OCI-LY7 (cell line): ENCODE data around the gene ERCC1. TPM values are rescaled to one million over a fixed set of nuclear protein-coding genes. Genes with fewer than 3 reads are reported as not detected.

ENCODE experiments used
- BruUV-seq: library from RNA; stranded (reverse); fragments of 400-500 nt; replicated peaks from 2 replicates; lab custom pipeline; 2021; lab: Mats Ljungman, UMichigan
- CTCF ChIA-PET: fragments of 300-600 bp; sonication (Branson Sonifier 250); formaldehyde crosslinking; loops from one replicate; lab custom pipeline; 2022; ENCODE audit warnings: antibody characterized with exemption; ENCODE audit not compliant: unreplicated experiment; lab: Charles Lee
- POLR2A ChIA-PET: fragments of 300-600 bp; sonication (Branson Sonifier 250); formaldehyde crosslinking; loops from one replicate; lab custom pipeline; 2022; ENCODE audit warnings: antibody characterized with exemption; lab: Charles Lee
- DNase-seq: peaks from one replicate; pipeline ENCODE4 v3.0.0-alpha.2; 2015; ENCODE audit warnings: low spot score
- H2AFZ ChIP-seq: fragments of 200-600 bp; sonication (generic), shearing (Covaris generic); 2 replicates; pipeline ENCODE4 v1.6.1; 2014; ENCODE audit warnings: mild to moderate bottlenecking, antibody characterized with exemption, low read length, moderate library complexity
- H3K27ac ChIP-seq: fragments of 200-600 bp; sonication (generic); 2 replicates; pipeline ENCODE4 v1.5.1; 2014; ENCODE audit warnings: mixed run types, low read depth, mild to moderate bottlenecking, moderate library complexity, low read length, inconsistent platforms; ENCODE audit not compliant: poor library complexity, severe bottlenecking
- H3K36me3 ChIP-seq: fragments of 200-600 bp; sonication (generic); 2 replicates; pipeline ENCODE4 v1.6.1; 2014; ENCODE audit warnings: mild to moderate bottlenecking, antibody characterized with exemption, low read length, moderate library complexity, mixed read lengths; ENCODE audit not compliant: insufficient read depth
- H3K4me1 ChIP-seq: fragments of 200-600 bp; sonication (generic); 2 replicates; pipeline ENCODE4 v1.5.1; 2014; ENCODE audit warnings: mild to moderate bottlenecking, low read length; ENCODE audit not compliant: insufficient read depth, poor library complexity, severe bottlenecking
- H3K4me2 ChIP-seq: fragments of 200-600 bp; sonication (generic); 2 replicates; pipeline ENCODE4 v1.6.1; 2014; ENCODE audit warnings: mild to moderate bottlenecking, low read length
- H3K4me3 ChIP-seq: fragments of 200-600 bp; sonication (generic); 2 replicates; pipeline ENCODE4 v1.5.1; 2014; ENCODE audit warnings: mild to moderate bottlenecking, low read depth, low read length; ENCODE audit not compliant: poor library complexity, severe bottlenecking
- H3K79me2 ChIP-seq: fragments of 200-600 bp; sonication (generic); 2 replicates; pipeline ENCODE4 v1.6.1; 2016; ENCODE audit warnings: low read depth, mild to moderate bottlenecking, low read length, moderate library complexity, mixed read lengths; ENCODE audit not compliant: insufficient read depth
- H3K9me2 ChIP-seq: fragments of 200-600 bp; sonication (generic); 2 replicates; pipeline ENCODE4 v1.6.1; 2016; ENCODE audit warnings: mild to moderate bottlenecking, low read length, mixed read lengths; ENCODE audit not compliant: insufficient read depth
- H3K9me3 ChIP-seq: fragments of 200-600 bp; sonication (generic); 2 replicates; pipeline ENCODE4 v1.6.1; 2014; ENCODE audit warnings: mild to moderate bottlenecking, mixed run types, low read length, mixed read lengths
- H4K20me1 ChIP-seq: fragments of 200-600 bp; sonication (generic); 2 replicates; pipeline ENCODE4 v1.6.1; 2014; ENCODE audit warnings: mild to moderate bottlenecking, antibody characterized with exemption, low read length, moderate library complexity, mixed read lengths; ENCODE audit not compliant: insufficient read depth
- EZH2phosphoT487 ChIP-seq: fragments of 200-600 bp; sonication (generic); IDR thresholded peaks from 2 replicates; pipeline ENCODE4 v1.6.1; 2018; ENCODE audit warnings: low read depth, borderline replicate concordance, mild to moderate bottlenecking, mixed run types, antibody characterized with exemption, low read length, moderate library complexity, mixed read lengths
- intact Hi-C: fragments of 100-400 bp; cut with micrococcal nuclease; formaldehyde crosslinking; loops from one replicate; pipeline ENCODE4 v1.10.0; 2022; ENCODE audit not compliant: unreplicated experiment
- total RNA-seq, 2 experiments: library from RNA; depleted of rRNA in 1 of 2; stranded (reverse); fragments of >200 nt in 1 of 2; shearing (Covaris generic) in 1 of 2; gene quantifications; 2 replicates each; pipeline ENCODE4 v1.2.3, GENCODE V29; 2014 to 2022
- TF ChIP-seq, protein P1 (sequence below): fragments of 200-600 bp; sonication (generic); conservative IDR thresholded peaks from 2 replicates; pipeline ENCODE4 v1.5.1; 2014; ENCODE audit warnings: mild to moderate bottlenecking, antibody characterized with exemption, low read length, moderate library complexity, mixed read lengths

The ERCC1 gene
- total RNA-seq, 2 experiments from 2014 or later, result 46.2 to 125 TPM

DNA sequence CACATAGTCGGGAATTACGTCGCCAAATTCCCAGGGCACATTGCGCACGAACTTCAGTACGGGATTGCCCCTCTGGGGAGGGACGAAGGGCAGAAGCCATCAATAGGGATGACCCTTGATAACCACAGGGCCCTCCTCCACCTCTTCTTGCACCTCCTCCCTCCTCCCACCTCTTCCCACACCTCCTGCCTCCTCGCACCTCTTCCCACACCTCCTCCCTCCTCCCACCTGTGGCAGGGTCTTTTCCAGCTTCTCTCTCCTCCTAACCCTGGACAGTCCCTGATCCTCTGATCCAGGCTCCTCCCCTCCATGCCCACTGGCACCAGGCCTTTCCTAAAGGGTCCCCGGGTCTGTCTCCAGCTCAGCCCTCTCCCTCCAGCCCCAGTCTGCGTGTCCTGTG, 3.4 kb downstream of the ERCC1 start:
- BruUV-seq, result no TSS peak
- no peaks in the 10 kb centered on the region for H3K9me2 ChIP-seq
- peak overlapping the region; percentile 79 for H3K27ac ChIP-seq
- TF ChIP-seq, protein P1, sequence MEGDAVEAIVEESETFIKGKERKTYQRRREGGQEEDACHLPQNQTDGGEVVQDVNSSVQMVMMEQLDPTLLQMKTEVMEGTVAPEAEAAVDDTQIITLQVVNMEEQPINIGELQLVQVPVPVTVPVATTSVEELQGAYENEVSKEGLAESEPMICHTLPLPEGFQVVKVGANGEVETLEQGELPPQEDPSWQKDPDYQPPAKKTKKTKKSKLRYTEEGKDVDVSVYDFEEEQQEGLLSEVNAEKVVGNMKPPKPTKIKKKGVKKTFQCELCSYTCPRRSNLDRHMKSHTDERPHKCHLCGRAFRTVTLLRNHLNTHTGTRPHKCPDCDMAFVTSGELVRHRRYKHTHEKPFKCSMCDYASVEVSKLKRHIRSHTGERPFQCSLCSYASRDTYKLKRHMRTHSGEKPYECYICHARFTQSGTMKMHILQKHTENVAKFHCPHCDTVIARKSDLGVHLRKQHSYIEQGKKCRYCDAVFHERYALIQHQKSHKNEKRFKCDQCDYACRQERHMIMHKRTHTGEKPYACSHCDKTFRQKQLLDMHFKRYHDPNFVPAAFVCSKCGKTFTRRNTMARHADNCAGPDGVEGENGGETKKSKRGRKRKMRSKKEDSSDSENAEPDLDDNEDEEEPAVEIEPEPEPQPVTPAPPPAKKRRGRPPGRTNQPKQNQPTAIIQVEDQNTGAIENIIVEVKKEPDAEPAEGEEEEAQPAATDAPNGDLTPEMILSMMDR, result no peak
- TF ChIP-seq EZH2phosphoT487, result no peak
- peaks cover 11% of the 10 kb centered on the region; the same call in 1 of the 2 replicates for H3K79me2 ChIP-seq
- no peaks in the 10 kb centered on the region for H4K20me1 ChIP-seq
- H2AFZ ChIP-seq, result no peak overlapping the region
- intact Hi-C loops, result loop anchor here (10.0 kb wide), 1 partner anchor 224 kb away; no protein-coding TSS in a partner anchor
- DNase-seq, result no peak
- peak overlapping the region; percentile 81 for H3K4me2 ChIP-seq
- peaks cover 42% of the 10 kb centered on the region for H3K36me3 ChIP-seq
- H3K4me1 ChIP-seq, result peaks cover 61% of the 10 kb centered on the region
- H3K4me3 ChIP-seq, result peak overlapping the region; percentile 57
- ChIA-PET POLR2A (no interaction called here), CTCF (interaction anchor here (0.6 kb wide), 1 partner anchor 11 kb away, joined by 3 read pairs; no protein-coding TSS in a partner anchor)
- no peaks in the 10 kb centered on the region for H3K9me3 ChIP-seq

DNA sequence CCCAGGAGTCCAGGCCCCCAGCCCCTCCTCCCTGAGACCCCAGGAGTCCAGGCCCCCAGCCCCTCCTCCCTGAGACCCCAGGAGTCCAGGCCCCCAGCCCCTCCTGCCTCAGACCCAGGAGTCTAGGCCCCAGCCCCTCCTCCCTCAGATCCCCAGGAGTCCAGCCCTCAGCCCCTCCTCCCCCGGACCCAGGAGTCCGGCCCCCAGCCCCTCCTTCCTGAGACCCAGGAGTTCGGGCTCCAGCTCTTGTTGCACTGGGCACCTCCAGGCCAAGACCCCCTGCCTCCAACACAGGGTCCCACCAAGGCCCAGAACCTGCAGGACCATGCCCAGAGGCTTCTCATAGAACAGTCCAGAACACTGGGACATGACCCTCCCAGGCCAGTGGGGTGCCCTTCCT, 3.8 kb downstream of the ERCC1 start:
- POLR2A ChIA-PET, result no interaction called here
- Histone ChIP-seq H3K4me1 (peaks cover 56% of the 10 kb centered on the region), H3K4me2 (peak overlapping the region; percentile 81), H3K4me3 (peak overlapping the region; percentile 57), H4K20me1 (no peaks in the 10 kb centered on the region), H3K9me3 (no peaks in the 10 kb centered on the region), H3K79me2 (peaks cover 11% of the 10 kb centered on the region; the same call in 1 of the 2 replicates), H2AFZ (no peak overlapping the region), H3K36me3 (peaks cover 43% of the 10 kb centered on the region), H3K27ac (peak overlapping the region; percentile 79), H3K9me2 (no peaks in the 10 kb centered on the region)
- intact Hi-C loops, result loop anchor here (1.0 to 10.0 kb wide), 2 partner anchors 14 to 225 kb away; partner anchors contain the start of gene POLR1G
- BruUV-seq, result no TSS peak
- TF ChIP-seq, protein P1, result no peak
- no peak for TF ChIP-seq EZH2phosphoT487
- CTCF ChIA-PET, result interaction anchor here (0.6 kb wide), 1 partner anchor 11 kb away, joined by 3 read pairs; no protein-coding TSS in a partner anchor
- DNase-seq, result no peak

DNA sequence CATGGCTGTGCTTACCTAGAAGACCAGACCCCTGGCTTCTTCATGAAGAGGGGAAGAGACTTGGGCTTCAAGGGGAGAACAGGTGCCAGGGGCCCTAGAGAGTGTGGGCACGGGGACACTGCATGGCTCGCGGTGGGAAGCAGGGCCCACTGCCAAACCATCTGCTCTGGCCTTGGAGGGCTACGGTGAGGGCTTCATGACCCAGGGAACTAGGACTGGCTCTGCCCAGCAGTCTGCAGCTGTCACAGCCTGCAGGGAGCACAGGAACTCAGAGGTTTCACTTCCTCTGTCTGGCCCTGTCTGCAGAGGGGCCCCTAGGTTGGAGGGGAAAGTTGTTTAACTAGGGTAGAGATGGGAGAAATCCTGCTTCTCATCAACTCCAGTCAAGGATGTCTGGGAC, 4.3 kb downstream of the ERCC1 start:
- intact Hi-C loops, result loop anchor here (1.0 kb wide), 1 partner anchor 13 kb away; the partner anchor contains the start of gene POLR1G
- Histone ChIP-seq H2AFZ (no peak overlapping the region; the same call in 1 of the 2 replicates), H3K9me2 (no peaks in the 10 kb centered on the region), H3K27ac (peak overlapping the region; percentile 79), H3K4me3 (peak overlapping the region; percentile 57), H3K4me1 (peaks cover 51% of the 10 kb centered on the region), H3K9me3 (no peaks in the 10 kb centered on the region), H3K4me2 (peak overlapping the region; percentile 81), H3K36me3 (peaks cover 48% of the 10 kb centered on the region), H3K79me2 (peaks cover 11% of the 10 kb centered on the region; the same call in 1 of the 2 replicates), H4K20me1 (no peaks in the 10 kb centered on the region)
- CTCF ChIA-PET, result no interaction called here
- POLR2A ChIA-PET, result no interaction called here
- BruUV-seq, result no TSS peak
- peak; percentile 89 for DNase-seq
- TF ChIP-seq EZH2phosphoT487, result no peak
- TF ChIP-seq, protein P1, result no peak
